ENCODE data around the gene CCDC93. TPM values are rescaled to one million over a fixed set of nuclear protein-coding genes. Genes with fewer than 3 reads are reported as not detected.

The CCDC93 gene
- total RNA-seq, 6 experiments from 2014 or later: 12.5 to 15.9 (median 14.6) TPM

GRCh38 chr2:117983040-117983439 is 30.8 kb downstream of the CCDC93 start:
- intact Hi-C loops (cut with DNase I): no loop called here
- Histone ChIP-seq H3K4me3 (no peak overlapping the region), H3K36me3 (peaks cover 0 to 19% (median under 1%) of the 10 kb centered on the region in 4 donors), H3K9me3 (no peaks in the 10 kb centered on the region), H3K4me1 (no peaks in the 10 kb centered on the region), H3K27ac (no peak overlapping the region), H3K27me3 (no peaks in the 10 kb centered on the region)
- no peak for ATAC-seq
- WGBS (ENCODE audit: insufficient coverage, low coverage, low lambda C conversion rate, missing lambda C conversion rate): 91% methylated on average over 3 of the region's 3 CpGs
- no peak for DNase-seq
- TF ChIP-seq POLR2A (IDR thresholded peaks at IDR 0.05): no peak
- TF ChIP-seq CTCF (IDR thresholded peaks at IDR 0.05): no peak

DNA sequence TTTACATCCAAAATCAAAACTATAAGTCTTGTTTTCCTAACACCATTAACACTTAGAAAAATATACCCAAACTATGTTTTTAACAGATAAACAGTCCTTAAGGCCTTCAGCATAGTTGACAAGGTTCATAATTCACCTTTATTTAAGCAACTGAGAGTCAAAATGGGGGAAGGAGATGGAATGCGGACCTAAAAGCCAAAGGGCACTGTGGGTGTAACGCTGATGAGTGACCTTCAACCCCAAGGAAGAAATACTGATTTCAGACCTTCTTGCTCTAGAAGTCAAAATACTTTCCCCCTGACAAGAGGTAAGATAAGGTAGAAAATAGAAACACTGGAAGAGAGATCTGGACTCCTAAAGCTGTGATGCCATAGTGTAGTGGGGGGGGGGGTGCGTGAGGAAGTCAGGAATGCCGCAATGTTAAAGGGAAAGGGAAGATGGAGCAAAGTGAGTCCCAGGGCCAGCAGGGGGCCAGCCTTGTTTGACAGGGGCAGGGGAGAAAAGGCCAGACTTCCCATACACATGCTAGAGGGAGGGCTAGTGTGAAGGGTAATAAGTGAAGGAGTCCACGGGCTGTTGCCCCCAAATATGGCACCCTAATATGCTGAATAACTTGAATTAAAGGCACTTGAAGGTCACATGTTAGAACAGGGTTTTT is 31.4 kb downstream of the CCDC93 start:
- 70% methylated on average over 3 of the region's 5 CpGs for WGBS (ENCODE audit: insufficient coverage, low coverage, low lambda C conversion rate, missing lambda C conversion rate)
- Histone ChIP-seq H3K9me3 (no peaks in the 10 kb centered on the region), H3K4me3 (no peak overlapping the region), H3K27ac (no peak overlapping the region), H3K4me1 (no peaks in the 10 kb centered on the region), H3K27me3 (no peaks in the 10 kb centered on the region), H3K36me3 (peaks cover 0 to 23% (median under 1%) of the 10 kb centered on the region in 4 donors)
- intact Hi-C loops (cut with DNase I): no loop called here
- TF ChIP-seq CTCF (IDR thresholded peaks at IDR 0.05): no peak
- TF ChIP-seq POLR2A (IDR thresholded peaks at IDR 0.05): no peak
- ATAC-seq: no peak
- no peak for DNase-seq

DNA sequence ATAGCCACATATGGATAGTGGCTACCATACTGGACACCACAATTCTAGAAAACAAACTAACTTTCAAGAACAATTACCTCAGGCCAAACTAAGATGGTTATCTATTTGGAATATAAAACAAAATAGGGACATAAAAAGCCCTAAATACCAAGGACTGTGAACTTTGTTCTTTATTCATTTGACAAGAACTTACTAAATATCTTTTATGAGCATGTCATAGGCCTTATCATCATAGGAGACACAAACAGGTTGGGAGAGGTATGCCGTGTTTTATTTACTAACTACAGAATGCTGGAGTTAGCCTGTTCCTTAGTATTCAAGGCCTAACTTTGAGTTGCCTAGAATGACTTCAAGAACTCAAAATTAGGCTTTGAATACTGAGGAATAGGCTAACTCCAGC is 32.1 kb downstream of the CCDC93 start:
- H3K4me1 ChIP-seq: no peaks in the 10 kb centered on the region
- 82% methylated on average over 1 of the region's 1 CpG for WGBS (ENCODE audit: insufficient coverage, low coverage, low lambda C conversion rate, missing lambda C conversion rate)
- H3K4me3 ChIP-seq: no peak overlapping the region
- ATAC-seq: no peak
- DNase-seq: no peak
- H3K27me3 ChIP-seq: no peaks in the 10 kb centered on the region
- no peaks in the 10 kb centered on the region for H3K9me3 ChIP-seq
- no peak overlapping the region for H3K27ac ChIP-seq
- TF ChIP-seq CTCF (IDR thresholded peaks at IDR 0.05) (no peak), POLR2A (IDR thresholded peaks at IDR 0.05) (no peak)
- peaks cover 0 to 26% (median under 1%) of the 10 kb centered on the region in 4 donors for H3K36me3 ChIP-seq
- intact Hi-C loops (cut with DNase I): no loop called here

DNA sequence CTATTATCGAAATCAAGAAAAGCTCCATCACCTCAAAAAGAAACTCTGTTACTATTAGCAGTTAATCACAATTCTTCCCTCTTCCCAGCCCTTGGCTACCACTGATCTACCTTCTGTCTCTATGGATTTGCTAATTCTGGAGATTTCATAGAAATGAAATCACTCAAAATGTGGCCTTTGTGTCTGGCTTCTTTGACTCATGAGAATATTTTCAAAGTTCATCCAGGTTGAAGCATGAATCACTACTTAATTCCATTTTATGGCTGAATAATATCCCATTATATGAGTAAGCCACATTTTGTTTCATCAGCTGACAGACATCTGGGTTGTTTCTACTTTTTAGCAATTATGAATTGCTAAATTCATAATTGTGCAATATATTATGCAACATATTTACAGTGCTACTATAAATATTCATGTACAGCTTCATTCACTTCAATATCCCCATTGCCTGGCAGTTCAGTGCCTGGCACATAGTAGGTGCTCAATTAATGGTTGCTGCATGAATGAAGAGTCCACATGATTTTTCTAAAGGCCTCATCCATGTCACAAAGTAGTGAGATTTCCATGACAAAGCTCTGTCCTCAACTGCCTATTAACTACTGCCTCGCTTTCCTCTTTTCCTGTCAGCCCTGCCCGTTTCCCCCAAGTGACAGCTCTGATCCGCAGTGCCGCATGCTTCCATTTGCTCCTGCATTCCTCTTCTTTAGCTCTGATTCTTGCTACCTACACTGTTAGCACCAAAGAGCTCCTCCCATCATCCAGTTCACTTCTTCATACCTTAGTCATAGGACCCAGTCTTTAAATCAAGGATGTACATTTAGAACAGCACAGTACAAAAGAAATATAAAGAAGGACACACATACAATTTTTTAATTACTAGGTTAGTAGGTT is 32.8 kb downstream of the CCDC93 start:
- ATAC-seq (no peak), DNase-seq (no peak)
- H3K27me3 ChIP-seq: no peaks in the 10 kb centered on the region
- intact Hi-C loops (cut with DNase I): no loop called here
- WGBS (ENCODE audit: insufficient coverage, low coverage, low lambda C conversion rate, missing lambda C conversion rate): 87% methylated on average over 5 of the region's 5 CpGs
- H3K4me1 ChIP-seq: no peaks in the 10 kb centered on the region
- no peak overlapping the region for H3K27ac ChIP-seq
- TF ChIP-seq POLR2A (IDR thresholded peaks at IDR 0.05): no peak
- H3K4me3 ChIP-seq: no peak overlapping the region
- H3K36me3 ChIP-seq: peaks cover 0 to 26% (median under 1%) of the 10 kb centered on the region in 4 donors
- no peaks in the 10 kb centered on the region for H3K9me3 ChIP-seq
